OCI-LY1 (cell line): Measurements from ENCODE around the gene SIRPA.

ENCODE experiments used
- H2AFZ ChIP-seq: fragments of 200-600 bp; sonication (generic), shearing (Covaris generic); 2 replicates; pipeline ENCODE4 v1.6.0; 2014; ENCODE audit warnings: antibody characterized with exemption, mild to moderate bottlenecking, low read length
- H3F3A ChIP-seq: fragments of 200-600 bp; sonication (generic), shearing (Covaris generic); 2 replicates; pipeline ENCODE4 v1.6.0; 2014; ENCODE audit warnings: mild to moderate bottlenecking, antibody characterized with exemption, low read length, moderate library complexity; ENCODE audit not compliant: insufficient read depth
- H3K27ac ChIP-seq: fragments of 200-600 bp; sonication (generic); 2 replicates; pipeline ENCODE4 v1.5.1; 2014; ENCODE audit warnings: low read length, mixed run types, mild to moderate bottlenecking, low read depth; ENCODE audit not compliant: poor library complexity, severe bottlenecking
- H3K27me3 ChIP-seq: fragments of 200-600 bp; sonication (generic); 2 replicates; pipeline ENCODE4 v1.6.0; 2014; ENCODE audit warnings: antibody characterized with exemption, mild to moderate bottlenecking, low read length, moderate library complexity; ENCODE audit not compliant: insufficient read depth
- H3K36me3 ChIP-seq: fragments of 200-600 bp; sonication (generic); 2 replicates; pipeline ENCODE4 v1.6.1; 2014; ENCODE audit warnings: mild to moderate bottlenecking, antibody characterized with exemption, low read length, moderate library complexity, mixed read lengths; ENCODE audit not compliant: insufficient read depth
- H3K4me1 ChIP-seq: fragments of 200-600 bp; sonication (generic); 2 replicates; pipeline ENCODE4 v1.5.1; 2014; ENCODE audit warnings: mild to moderate bottlenecking, low read length, moderate library complexity; ENCODE audit not compliant: insufficient read depth, severe bottlenecking
- H3K4me2 ChIP-seq: fragments of 200-600 bp; sonication (generic), shearing (Covaris generic); 2 replicates; pipeline ENCODE4 v1.6.1; 2014; ENCODE audit warnings: low read length
- H3K4me3 ChIP-seq: fragments of 200-600 bp; sonication (generic); 2 replicates; pipeline ENCODE4 v1.5.1; 2014; ENCODE audit warnings: low read length, low read depth, mild to moderate bottlenecking, mixed read lengths; ENCODE audit not compliant: poor library complexity, severe bottlenecking
- H3K79me2 ChIP-seq: fragments of 200-600 bp; shearing (Covaris generic); 2 replicates; pipeline ENCODE4 v1.6.1; 2016; ENCODE audit warnings: mixed run types, low read length, mixed read lengths; ENCODE audit not compliant: insufficient read depth
- H3K9ac ChIP-seq: fragments of 200-600 bp; sonication (generic), shearing (Covaris generic); 2 replicates; pipeline ENCODE4 v1.6.1; 2014; ENCODE audit warnings: mild to moderate bottlenecking, low read length, mixed read lengths
- H3K9me2 ChIP-seq: fragments of 200-600 bp; sonication (generic), shearing (Covaris generic); 2 replicates; pipeline ENCODE4 v1.6.1; 2014; ENCODE audit warnings: low read depth, mild to moderate bottlenecking, low read length, mixed read lengths
- H3K9me3 ChIP-seq: fragments of 200-600 bp; shearing (Covaris generic); 2 replicates; pipeline ENCODE4 v1.6.1; 2014; ENCODE audit warnings: low read length, mixed read lengths
- H4K20me1 ChIP-seq: fragments of 200-600 bp; sonication (generic), shearing (Covaris generic); 2 replicates; pipeline ENCODE4 v1.6.0; 2016; ENCODE audit warnings: mild to moderate bottlenecking, low read length; ENCODE audit not compliant: insufficient read depth
- CTCF ChIP-seq: fragments of 200-600 bp; sonication (generic), shearing (Covaris generic); IDR thresholded peaks from 2 replicates; pipeline ENCODE4 v1.5.1; 2017; ENCODE audit warnings: mild to moderate bottlenecking, antibody characterized with exemption, low read length, moderate library complexity, mixed read lengths
- EZH2 ChIP-seq: fragments of 200-600 bp; sonication (generic), shearing (Covaris generic); IDR thresholded peaks from 2 replicates; pipeline ENCODE4 v1.8.0; 2017; ENCODE audit warnings: borderline replicate concordance, mixed run types, mild to moderate bottlenecking, antibody characterized with exemption, low read length, moderate library complexity, mixed read lengths

The SIRPA gene

DNA sequence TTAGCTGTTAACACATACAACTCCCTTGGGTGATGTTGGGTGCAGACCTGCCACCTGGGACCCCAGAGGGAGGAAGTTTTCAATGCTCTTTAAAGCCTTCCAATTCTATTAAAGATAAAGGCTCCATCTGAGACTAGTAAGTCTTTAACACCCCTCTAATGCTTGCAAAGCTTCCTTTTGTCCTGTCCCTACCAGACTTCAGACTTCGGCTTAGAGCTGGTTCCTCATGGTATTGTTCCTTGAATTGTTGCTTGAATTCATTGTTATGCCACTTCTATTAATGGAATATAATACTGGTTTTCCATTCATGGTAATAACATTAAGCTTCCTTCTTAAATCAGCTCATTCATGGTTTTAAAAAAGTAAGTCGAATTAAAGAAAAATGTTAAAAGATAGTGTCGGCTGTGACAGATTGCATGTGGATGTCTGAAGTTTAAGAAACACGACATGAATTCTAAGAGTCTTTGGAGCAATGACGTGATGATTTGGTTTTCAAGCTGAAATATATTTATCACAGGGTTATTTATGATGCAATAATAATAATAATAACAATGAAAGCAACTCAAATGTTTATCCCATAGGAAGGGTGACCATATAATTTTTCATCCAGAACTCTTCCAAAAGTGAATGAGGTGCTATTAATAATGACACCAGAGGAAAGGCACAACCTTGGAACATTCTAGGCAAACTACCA lies 76.8 kb downstream of the SIRPA start:
- H3K9ac ChIP-seq, result no peak overlapping the region
- H3K36me3 ChIP-seq, result no peaks in the 10 kb centered on the region
- no peak overlapping the region for H3K27ac ChIP-seq
- H3K9me2 ChIP-seq, result no peaks in the 10 kb centered on the region
- H3K27me3 ChIP-seq, result no peaks in the 10 kb centered on the region; the same call in 1 of the 2 replicates
- H3K4me3 ChIP-seq, result no peak overlapping the region
- H3K79me2 ChIP-seq, result no peaks in the 10 kb centered on the region
- no peaks in the 10 kb centered on the region for H3K9me3 ChIP-seq
- H3K4me2 ChIP-seq, result no peak overlapping the region
- H3K4me1 ChIP-seq, result no peaks in the 10 kb centered on the region
- H2AFZ ChIP-seq, result no peak overlapping the region
- H3F3A ChIP-seq, result no peaks in the 10 kb centered on the region
- TF ChIP-seq CTCF, result no peak
- TF ChIP-seq EZH2, result no peak
- no peaks in the 10 kb centered on the region for H4K20me1 ChIP-seq

DNA sequence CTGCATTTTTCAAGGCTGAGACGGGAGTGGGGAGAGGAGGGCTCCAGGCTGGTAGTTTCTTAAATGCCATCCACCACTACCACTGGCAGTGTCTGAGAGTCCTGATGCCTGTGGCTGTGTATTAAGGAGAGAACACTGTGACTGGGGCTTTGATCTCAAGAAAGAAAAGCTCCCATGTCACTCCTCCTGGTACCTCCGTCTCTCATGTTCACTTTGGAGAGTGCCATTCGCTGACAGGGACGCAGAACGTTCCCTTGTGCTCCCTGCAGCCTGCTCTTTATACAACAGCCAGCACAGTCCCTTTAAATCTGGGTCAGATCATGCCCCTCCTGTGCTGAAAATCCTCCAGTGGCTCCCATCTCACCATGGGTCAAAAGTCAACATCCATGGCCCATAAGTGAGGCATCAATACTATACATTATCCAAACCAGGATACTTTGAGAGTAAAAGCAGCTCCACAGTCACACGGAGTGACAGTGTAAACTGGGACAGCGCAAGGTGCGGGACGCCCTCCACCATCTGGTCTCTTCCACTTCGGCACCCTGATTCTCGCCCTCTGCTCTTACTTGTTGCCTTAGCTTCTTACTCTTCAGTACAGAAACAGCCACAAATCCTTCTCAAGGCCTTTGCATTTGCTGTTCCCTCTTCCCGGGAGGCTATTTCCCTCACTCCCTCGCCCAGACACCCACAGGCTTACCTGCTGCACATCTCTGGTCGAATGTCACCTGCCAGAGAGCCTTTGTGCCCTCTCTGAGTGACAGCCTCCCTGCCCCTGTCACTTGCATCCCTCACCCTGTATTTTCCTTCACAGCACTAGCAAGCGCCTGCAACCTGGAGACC lies 78.6 kb downstream of the SIRPA start:
- Histone ChIP-seq H3K4me3 (no peak overlapping the region), H2AFZ (no peak overlapping the region), H3K4me1 (no peaks in the 10 kb centered on the region), H3K9me3 (no peaks in the 10 kb centered on the region), H3K4me2 (no peak overlapping the region), H4K20me1 (no peaks in the 10 kb centered on the region), H3K79me2 (no peaks in the 10 kb centered on the region), H3K36me3 (no peaks in the 10 kb centered on the region), H3F3A (no peaks in the 10 kb centered on the region), H3K27me3 (no peaks in the 10 kb centered on the region; the same call in 1 of the 2 replicates), H3K27ac (no peak overlapping the region), H3K9me2 (no peaks in the 10 kb centered on the region), H3K9ac (no peak overlapping the region)
- TF ChIP-seq EZH2, result no peak

DNA sequence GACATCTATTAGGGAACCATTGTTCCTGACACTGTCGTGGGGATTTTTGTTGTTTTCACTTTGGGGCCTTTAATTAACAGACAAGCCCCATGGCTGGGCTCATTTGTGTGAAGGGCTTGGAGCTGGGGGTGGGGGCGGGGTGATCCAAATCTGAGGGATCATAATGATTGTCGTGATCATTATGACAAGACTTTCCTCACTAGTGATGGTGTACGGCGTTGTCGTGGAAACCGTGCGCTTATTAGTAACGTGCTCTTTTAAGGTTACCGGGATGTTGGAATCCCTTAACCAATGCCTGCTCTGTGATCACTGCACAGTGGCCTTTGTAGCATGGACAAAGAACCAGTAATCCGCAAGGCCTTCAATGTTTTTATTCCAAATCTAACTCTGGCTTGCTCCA lies 80.1 kb downstream of the SIRPA start:
- Histone ChIP-seq H3K4me3 (no peak overlapping the region), H4K20me1 (no peaks in the 10 kb centered on the region), H3K27ac (no peak overlapping the region), H3K79me2 (no peaks in the 10 kb centered on the region), H3K36me3 (no peaks in the 10 kb centered on the region), H3K4me2 (no peak overlapping the region), H2AFZ (no peak overlapping the region), H3K27me3 (no peaks in the 10 kb centered on the region; the same call in 1 of the 2 replicates), H3K4me1 (no peaks in the 10 kb centered on the region), H3K9me3 (no peaks in the 10 kb centered on the region), H3F3A (no peaks in the 10 kb centered on the region), H3K9me2 (no peaks in the 10 kb centered on the region), H3K9ac (no peak overlapping the region)
- TF ChIP-seq EZH2 (no peak), CTCF (no peak)
